Activated CD4-positive, alpha-beta T cell treated with anti-CD3 and anti-CD28 coated beads for 48 hours (primary cell): ENCODE data around the gene ADAMTSL4.
A peak's percentile ranks its signal among the peaks of the same experiment; 100 is the strongest.
"Not testable (repeated sequence)": the region's sequence is repeated elsewhere in the genome, so short reads cannot be mapped to it uniquely, and the experiment has no call there.

ENCODE experiments used
- DNase-seq: peaks from one replicate; pipeline ENCODE4 v3.0.0-alpha.2; 2020

ADAMTSL4 gene

DNA sequence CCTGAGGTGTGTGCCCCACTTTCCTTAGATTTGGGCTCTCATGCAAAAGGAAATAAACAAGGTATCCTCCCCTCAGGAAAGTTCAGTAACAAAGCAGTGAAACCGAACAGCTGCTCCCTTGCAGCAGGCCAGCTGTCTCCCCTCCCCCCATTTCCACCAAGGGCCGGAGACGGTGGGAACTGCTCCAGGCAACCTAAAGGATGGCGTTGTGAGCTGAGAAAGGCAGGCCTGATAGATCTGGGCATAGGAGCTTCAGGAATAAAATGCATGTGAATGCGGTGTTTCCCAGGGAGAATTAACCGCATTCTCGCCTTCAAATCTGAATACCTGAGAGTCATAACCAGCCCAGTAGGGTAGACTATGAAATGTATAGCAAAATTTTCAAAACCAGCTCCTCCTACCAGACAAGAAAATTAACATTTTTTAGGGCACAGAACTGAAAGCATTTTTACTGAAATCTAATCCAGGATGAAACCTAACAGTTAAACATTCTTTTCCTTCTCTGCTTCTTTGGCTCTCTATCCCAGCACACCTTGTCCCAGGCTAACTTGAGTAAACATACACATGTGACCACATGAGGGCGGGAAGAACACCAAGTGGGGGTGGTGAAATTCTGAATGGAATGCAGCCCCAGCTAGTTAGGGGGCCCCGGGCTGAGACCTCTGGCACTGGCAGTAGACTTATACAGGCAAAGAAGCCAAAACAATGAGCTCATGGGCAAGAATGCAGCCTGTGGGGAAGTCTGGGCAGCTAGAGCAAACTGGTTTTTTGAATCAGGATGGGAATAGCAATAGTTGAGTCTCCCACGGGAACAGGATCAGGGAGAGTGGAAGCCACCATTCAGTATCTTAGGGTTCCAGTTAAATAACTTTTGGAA lies 18.7 kb downstream of the ADAMTSL4 start:
- peak; percentile 72 for DNase-seq

DNA sequence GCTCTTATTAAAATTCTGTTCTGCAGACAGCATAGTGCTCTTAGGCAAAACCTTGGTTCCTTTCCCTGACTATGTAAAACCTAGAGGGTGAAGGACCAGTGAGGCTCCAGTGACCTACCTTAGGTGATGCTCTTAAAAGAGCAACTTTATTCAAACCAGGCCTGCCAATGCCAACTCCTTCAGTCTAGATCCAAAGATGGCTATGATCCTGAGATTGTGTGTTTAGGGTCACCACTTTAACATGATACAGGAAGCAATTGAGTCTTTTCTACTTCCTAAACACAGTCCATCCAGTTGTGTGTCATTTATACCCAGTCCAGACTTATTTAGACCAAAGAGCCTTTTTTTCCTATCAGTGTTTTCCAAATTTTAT lies 19.4 kb downstream of the ADAMTSL4 start:
- DNase-seq: no peak

DNA sequence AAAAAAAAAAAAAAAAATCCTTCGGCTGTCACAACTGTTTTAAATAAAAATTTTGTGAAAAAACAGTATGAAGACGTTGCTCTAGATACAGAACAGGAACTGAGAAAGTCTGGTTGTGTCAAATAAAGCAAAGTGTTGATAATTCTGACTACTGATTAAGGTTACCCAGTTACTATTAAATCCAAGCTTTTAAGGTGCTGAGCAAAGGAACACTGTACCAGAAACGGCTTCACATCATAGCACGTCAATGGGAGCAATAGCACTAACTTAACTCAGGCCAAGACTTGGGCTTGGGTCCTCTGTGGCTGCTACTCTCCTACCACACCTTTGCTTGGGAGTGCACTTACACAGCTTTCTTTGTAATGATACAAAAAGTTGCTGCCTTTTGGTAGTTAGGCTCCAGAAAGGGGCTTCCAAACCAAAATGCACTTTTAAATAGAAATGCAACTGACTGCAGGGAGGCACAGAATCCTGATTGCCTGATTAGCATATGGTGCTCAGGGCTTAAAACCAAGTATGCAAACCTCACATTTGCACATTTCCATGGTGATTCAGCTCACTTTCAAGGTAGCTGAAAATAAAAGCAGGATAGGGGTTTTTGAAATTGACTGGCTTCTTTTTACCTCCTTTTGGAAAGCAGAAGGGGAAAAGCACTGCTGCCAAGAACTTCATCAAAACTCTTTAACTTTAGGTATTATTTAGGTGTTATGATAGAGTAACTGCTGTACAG lies 23.9 kb downstream of the ADAMTSL4 start:
- DNase-seq: no peak

DNA sequence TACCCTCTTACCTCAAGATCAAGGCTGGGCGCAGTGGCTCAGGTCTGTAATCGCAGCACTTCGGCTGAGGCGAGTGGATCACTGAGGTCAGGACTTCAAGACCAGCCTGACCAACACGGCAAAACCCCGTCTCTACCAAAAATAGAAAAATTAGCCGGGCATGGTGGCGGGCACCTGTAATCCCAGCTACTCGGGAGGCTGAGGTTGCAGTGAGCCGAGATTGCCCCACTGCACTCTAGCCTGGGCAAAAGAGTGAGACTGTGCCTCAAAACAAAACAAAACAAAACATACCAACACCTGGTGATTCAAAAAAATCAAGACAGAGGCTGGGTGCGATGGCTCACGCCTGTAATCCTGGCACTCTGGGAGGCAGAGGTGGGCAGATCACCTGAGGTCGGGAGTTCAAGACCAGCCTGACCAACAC lies 24.5 kb downstream of the ADAMTSL4 start:
- DNase-seq: peak; percentile 53

DNA sequence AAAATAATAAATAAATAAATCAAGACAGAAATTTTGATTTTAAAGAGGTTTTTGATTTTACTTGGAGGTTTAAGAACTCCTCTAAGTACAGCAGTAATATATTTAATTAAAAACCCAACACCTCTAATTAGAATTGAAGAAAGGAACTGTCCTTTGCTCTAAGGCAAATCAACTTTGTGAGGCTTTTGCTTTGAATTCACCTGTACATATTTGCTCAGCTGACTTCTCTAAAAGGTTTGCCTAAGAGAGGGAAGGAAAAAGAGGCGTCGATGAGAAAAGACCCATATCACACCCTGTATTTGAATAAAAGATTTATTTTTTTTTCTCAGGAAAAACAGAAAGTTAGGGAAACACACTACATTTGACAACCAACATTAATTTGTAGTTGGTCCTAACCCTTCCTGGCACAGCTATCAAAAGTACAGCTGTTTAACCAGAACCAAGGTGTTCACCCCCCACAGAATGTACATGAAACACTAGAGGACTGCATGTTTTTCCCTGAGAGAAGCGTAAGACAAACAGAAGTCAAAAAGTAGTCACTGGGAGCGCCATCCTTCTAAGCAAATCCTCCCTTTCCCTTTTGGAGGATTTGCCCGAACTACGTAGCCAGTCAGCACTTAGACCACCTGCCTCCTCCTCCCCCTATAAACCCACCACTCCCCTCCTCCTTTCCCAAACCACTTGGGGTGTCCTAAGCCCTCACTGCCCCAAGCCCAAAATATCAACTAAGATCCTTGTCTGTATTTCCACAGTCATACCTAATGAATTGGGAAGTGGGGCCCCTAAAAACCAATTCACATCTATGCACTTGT lies 25.3 kb downstream of the ADAMTSL4 start:
- DNase-seq: no peak

DNA sequence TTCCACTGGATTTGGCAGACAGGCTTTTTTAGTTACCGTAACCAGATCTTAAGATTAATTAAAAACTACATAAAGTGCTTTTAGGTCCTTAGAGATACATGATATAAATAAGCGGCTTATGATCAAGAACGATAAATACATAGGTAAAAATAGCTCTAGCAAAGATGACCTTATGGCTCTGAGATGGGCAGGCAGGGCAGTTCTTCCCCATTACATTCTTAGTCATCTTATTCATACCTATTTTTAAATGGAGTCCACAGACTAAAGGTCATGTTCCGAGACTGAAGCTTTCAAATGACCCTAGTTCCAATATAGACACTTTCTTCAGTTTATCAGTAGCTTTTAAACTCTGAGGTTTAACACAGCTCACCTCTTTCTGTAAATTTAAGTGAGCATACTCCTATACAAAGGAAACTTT lies 25.9 kb downstream of the ADAMTSL4 start:
- DNase-seq: no peak

DNA sequence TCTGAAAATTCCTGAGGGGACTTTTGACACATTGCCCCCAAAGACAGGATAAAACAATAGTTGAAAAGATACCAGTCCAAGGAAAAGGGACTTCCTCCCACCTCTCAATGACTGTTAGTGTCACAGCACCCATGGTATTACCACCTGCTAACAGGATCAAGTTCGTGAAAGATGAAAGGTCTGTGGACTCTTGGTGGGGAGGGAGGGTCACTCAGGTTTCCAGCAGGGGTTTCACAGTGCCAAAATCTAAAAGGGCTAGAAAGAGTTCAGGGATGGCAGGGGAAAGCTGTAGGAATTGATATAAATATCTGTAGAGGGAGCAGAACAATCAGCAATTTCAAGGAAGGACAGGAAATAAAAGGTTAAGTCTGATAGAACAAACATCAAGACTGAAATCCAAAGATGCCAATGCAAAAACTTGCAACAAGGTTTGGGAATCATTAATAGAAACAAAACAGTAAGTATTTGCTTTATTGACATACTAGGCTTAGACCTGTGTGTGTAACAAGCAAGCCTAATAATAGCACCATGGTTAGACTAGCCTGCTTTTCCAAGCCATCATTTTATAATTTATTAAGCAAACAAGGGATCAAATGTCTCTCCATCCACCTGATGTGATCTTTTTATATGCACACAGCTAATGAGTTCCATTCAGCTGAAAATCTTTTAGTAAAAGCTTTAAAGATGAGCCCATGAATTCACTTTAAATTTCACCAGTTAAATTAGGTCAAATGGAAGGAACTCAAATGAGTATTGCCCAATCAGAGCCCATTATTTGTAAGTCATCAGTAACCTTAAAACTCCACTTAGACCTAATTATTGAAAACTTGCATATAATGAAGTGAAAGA lies 26.5 kb downstream of the ADAMTSL4 start:
- DNase-seq: no peak

DNA sequence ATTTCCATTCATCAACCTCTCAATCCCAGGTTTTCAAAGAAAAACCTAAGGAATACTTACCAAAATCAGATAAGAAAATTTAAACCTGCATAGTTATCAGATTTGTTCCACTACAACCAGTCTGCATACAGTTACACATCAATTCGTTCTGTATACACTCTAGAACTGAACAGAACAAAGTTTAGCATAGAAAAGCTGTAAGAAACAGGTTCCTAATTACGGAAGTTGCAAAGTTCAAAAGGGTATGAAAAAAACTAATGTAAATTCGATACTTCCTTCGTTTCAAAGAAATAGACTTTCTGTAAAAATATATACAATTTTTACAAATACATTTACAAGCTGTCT lies 27.1 kb downstream of the ADAMTSL4 start:
- DNase-seq: no peak

DNA sequence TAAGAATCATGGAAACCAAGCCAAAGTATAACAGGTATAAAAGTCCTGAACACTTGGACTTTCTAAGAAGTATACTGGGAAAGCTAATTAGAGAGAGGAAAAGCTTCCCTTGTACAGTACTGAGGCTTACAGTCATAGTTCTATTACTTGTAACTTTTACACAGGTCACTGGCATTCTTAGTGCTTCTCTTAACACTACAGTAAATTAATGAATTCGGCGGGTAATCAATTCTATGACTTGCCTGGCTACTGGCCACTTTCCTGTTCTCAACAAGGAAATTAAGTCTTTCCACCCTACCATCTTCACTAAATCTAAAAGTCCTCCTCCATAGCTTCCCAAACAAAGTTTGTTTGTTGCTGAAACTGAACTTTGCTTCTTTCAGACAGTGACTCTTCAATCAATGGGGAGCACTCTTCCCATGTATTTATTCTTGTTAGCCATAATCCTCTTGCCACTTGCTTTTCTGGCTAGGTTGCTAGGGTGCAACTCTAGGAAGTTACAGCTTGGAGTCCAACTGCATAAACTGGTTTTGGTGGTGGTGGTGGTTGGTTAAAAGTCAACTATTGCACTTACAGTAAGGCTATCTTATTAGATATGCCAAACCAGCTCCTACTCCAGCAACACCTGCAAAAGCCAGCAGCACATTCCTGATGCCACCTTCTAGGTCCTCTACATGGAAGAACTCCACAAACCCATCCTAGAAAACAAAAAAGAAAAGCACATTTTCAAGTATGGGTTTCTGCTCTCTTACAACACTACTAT lies 27.8 kb downstream of the ADAMTSL4 start:
- no peak for DNase-seq

DNA sequence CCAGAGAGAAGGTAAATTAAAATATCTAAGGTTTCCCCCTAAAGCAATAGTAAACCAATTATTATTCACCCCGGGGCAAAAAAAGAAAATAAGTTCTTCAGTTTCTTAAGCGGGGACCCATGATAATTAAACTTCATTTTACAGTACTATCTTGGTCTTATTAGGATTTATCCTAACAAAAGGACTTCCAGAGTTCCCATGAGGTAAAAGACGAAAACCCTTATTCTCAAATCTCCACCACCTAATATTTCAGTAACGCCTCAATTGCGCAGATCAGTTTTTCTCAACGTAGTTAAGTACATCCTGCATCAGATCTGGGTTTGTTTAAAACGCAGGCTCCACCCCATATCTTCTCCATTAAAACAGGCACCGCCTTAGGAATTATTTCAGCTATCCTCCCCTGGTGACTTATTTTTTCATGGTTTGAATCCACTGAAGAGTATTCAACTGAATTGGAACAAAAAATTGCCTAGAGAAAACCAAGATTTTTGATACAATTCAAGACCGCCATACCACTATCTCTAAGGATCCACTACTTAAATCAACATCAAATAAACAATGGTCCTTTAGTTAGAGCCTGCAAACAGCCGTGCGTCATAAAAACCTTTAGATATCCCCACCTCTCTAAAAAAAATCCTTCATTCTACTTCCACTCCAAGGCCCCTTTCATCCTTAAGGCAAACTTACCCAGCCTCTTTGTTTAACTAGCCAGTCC lies 28.5 kb downstream of the ADAMTSL4 start:
- DNase-seq: no peak

DNA sequence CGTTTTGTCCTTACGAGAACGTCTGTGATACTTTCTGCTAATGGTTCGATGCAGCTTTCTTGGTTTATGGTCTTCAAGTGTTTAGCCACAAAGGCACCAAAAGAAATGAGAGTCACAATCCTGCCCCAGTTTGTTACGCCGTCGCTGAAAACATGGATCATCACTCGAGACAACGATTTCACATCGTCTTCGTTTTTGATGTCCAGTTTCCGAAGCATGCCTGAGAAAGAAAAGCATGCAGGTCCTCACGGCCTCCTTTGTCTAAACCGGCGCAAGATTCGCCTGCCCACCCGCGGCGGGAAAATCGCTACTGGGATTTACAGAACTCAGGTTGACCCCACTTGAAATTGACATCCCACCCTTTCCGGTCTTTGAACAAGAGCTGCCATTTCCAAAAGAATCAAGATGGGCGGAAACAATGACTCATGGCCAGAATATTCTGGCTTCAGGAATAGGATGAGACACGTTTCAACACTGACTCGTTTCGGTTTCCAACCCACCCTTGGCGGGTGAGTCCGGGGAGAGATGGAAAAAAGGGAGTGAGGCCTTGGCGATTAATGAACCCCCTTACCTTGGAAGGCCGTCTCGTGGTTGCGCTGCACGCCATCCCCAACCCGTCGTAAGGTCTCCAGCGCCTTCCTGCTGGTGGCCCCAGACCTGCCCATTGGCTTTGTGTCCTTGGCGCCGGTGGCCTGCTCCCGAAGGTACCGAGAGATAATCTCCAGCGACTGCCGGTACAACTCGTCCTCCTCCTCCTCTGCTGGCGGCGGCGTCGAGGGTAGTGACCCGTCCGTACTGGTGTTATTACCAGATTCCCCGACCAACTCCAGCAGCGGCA lies 29.3 kb downstream of the ADAMTSL4 start:
- peak; percentile 73 for DNase-seq

DNA sequence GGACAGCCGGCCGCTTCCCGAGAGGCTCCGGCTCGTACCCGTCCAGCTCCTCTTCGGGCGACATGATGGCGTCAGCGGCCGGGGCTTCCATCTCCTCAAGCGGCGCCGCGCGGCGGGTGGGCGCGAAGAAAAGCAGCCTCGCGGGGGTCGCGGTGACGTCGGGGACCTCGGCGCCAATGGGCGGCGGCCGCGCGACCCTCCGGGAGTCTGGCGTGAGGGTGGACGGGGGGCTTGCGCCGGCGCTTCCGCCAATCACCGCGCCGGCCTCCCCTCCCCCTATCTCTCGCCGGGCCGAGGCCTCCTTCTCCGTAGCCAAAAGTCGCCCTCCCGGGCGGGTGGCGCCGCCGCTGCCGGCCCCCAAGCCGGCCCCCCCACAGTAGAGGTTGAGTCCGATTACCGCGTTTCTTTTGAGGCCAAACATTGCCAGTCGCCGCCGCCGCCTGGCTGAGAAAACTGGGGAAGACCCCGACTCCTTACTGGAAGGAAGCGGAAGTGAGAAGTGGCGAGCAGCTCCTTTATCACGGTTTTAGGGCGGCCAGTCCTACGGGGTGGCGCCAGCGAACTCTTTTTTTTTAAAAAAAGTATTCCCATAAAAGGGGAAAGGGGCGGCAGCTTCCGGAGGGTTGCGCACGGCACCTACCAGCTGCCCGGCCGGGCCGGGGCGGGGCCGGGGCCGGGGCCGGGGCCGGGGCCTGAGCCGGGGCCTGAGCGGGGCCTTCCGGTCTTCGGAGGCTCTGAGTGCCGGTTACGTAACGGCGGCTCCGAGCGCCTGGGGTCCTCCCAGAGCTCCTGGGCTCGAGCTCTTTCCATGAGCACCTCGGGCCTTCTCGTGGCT lies 30.1 kb downstream of the ADAMTSL4 start, which contains the start of gene MCL1:
Gene MCL1, minus strand, starts transcription at position 501 of the 835 bp plus-strand sequence. Its CDS starts 80 bp downstream, at position 421.
- peak; percentile 92 for DNase-seq

DNA sequence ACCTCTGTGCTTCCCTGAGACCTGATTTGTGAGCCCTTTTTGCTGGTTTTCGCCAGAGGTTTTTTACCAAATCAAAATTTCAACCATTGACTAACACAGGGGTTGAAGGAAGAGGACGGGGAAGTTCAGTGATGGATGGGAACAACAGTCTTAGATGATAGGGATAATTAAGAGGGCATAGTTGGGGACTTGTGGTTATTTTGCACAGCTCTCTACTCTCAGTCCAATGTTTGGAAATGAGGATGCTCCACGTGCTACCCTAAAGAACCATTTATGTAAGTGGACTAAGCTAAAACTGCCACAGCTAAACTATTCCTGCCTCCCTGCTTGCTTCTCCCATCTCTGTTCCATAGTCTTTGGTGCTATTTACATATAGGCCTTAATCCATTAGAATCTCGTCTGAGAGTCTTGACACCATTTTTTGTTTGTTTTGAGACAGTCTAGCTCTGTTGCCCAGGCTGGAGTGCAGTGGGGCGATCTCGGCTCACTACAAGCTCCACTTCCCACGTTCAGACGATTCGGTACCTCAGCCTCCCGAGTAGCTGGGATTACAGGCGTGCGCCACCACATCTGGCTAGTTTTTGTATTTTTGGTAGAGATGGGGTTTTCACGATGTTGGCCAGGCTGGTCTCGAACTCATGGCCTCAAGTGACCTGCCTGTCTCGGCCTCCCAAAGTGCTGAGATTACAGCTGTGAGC lies 30.9 kb downstream of the ADAMTSL4 start:
- no peak for DNase-seq

DNA sequence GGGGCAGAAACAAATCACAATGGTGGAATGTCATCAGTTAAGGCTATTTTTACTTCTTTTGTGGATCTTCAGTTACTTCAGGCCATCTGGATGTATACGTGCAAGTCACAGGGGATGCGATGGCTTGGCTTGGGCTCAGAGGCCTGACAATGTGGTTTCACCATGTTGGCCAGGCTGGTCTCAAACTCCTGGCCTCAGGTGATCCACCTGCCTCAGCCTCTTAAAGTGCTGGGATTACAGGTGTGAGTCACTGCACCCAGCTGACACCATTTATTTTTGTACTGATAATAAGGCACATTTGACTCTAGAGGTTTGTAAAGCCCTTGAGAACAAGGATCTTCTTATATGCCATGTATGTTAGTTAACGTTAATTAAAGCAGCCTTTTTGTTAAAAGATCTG lies 31.8 kb downstream of the ADAMTSL4 start:
- not testable (repeated sequence) for DNase-seq

DNA sequence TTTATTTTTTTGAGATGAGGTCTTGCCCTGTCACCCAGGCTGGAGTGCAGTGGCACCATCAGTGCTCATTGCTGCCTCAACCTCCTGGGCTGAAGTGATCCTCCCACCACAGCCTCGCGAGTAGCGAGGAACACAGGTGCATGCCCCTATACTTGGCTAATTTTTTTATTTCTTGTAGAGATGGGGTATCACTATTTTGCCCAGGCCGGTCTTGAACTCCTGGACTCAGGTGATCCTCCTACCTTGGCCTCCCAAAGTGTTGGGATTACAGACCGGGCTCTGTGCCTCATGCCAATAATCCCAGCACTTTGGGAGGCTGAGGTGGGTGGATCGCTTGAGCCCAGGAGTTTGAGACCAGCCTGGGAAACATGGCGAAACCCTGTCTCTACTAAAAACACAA lies 32.2 kb downstream of the ADAMTSL4 start:
- not testable (repeated sequence) for DNase-seq

DNA sequence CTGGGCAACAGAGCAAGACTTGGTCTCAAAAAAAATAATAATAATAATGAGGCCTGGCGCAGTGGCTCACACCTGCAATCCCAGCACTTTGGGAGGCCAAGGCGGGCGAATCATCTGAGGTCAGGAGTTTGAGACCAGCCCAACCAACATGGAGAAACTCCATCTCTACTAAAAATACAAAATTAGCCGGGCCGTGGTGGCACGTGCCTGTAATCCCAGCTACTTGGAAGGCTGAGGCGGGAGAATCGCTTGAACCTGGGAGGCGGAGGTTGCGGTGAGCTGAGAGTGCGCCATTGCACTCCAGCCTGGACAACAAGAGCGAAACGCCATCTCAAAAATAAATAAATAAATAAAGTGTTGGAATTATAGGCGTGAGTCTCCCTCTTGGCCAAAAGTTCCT lies 32.8 kb downstream of the ADAMTSL4 start:
- not testable (repeated sequence) for DNase-seq

DNA sequence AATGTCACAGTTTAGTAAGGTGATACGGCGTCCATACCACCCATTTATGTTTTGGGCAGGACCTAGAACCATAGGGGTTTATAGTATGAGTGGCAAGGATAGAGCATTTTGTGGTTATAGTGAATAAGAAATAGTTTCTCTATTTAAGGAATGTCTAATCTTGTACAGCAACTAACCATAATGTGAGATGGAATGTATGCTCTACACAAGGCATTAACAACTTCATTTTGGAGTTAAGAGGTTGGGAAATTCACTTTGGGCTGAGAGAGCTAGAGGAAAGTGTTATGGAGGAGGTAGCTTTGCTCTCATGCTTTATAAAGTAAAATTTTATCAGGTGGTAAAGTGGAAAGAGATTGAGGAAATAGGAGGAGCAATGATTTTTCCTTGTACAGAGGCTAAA lies 33.2 kb downstream of the ADAMTSL4 start:
- DNase-seq: no peak
